H1 (cell line): ENCODE data around the gene ASAP2. TPM values are rescaled to one million over a fixed set of nuclear protein-coding genes. Genes with fewer than 3 reads are reported as not detected.

Experiments used
- CTCF ChIA-PET: fragments of 300-600 bp; sonication (Branson Sonifier 250); formaldehyde crosslinking; loops from one replicate; lab custom pipeline; 2021; ENCODE audit not compliant: partially characterized antibody; lab: Charles Lee
- POLR2A ChIA-PET: fragments of 300-600 bp; sonication (Branson Sonifier 250); formaldehyde crosslinking; loops from one replicate; lab custom pipeline; 2021; ENCODE audit warnings: inconsistent platforms; ENCODE audit not compliant: partially characterized antibody; lab: Charles Lee
- DNase-seq, 2 experiments: peaks; one replicate each; pipeline versions ENCODE4 v3.0.0 to v3.0.0-alpha.2; 2010 to 2022; ENCODE audit warnings: low spot score in 2 of 2, low read depth in 1 of 2, mixed read lengths in 1 of 2
- FAIRE-seq: peaks from 2 replicates; lab custom pipeline; 2011; peaks lifted over from hg19 to GRCh38; lab: Jason Lieb, UNC
- H2AFZ ChIP-seq: 2 replicates; pipeline ENCODE4 v1.8.1; 2012; ENCODE audit warnings: low read length, inconsistent platforms
- H2AK5ac ChIP-seq: 2 replicates; pipeline ENCODE4 v1.6.1; 2013; ENCODE audit warnings: low read depth, low read length
- H2BK120ac ChIP-seq: replicated peaks from 2 replicates; pipeline ENCODE3; 2013; ENCODE audit warnings: low read depth, low read length, inconsistent platforms
- H2BK12ac ChIP-seq: 2 replicates; pipeline ENCODE4 v1.6.1; 2013; ENCODE audit warnings: low read depth, low read length
- H2BK15ac ChIP-seq: 2 replicates; pipeline ENCODE4 v1.6.1; 2013; ENCODE audit warnings: low read length
- H2BK20ac ChIP-seq: 2 replicates; pipeline ENCODE4 v1.6.1; 2013; ENCODE audit warnings: low read length
- H2BK5ac ChIP-seq: 2 replicates; pipeline ENCODE4 v1.6.1; 2013; ENCODE audit warnings: low read depth, low read length
- H3K14ac ChIP-seq: 2 replicates; pipeline ENCODE4 v1.6.1; 2013; ENCODE audit warnings: inconsistent platforms; ENCODE audit not compliant: insufficient read length
- H3K18ac ChIP-seq: 2 replicates; pipeline ENCODE4 v1.6.1; 2013; ENCODE audit warnings: low read length; ENCODE audit errors: extremely low read depth
- H3K23ac ChIP-seq: 2 replicates; pipeline ENCODE4 v1.6.1; 2013; ENCODE audit warnings: inconsistent platforms; ENCODE audit not compliant: insufficient read length
- H3K23me2 ChIP-seq: 2 replicates; pipeline ENCODE4 v1.6.1; 2013; ENCODE audit warnings: low read depth, low read length
- H3K27ac ChIP-seq: 2 replicates; pipeline ENCODE4 v1.6.1; 2011; ENCODE audit warnings: low read depth, low read length, inconsistent platforms
- H3K27me3 ChIP-seq, 4 experiments: replicated peaks in 1 of 4; 1 replicate in 1 of 4; 2 replicates in 3 of 4; pipeline versions ENCODE4 v1.6.1 to v1.8.1; 2011 to 2013; ENCODE audit warnings: low read length in 3 of 4, mild to moderate bottlenecking in 3 of 4, inconsistent platforms in 2 of 4, mixed read lengths in 2 of 4, moderate library complexity in 1 of 4; ENCODE audit not compliant: control insufficient read depth in 3 of 4, insufficient read depth in 3 of 4; ENCODE audit errors: extremely low read depth in 1 of 4
- H3K36me3 ChIP-seq, 4 experiments: 2 replicates each; pipeline versions ENCODE4 v1.6.1 to v1.8.1; 2011 to 2013; ENCODE audit warnings: mild to moderate bottlenecking in 4 of 4, low read length in 3 of 4, moderate library complexity in 2 of 4, control low read depth in 1 of 4, inconsistent platforms in 1 of 4; ENCODE audit not compliant: insufficient read depth in 4 of 4, control insufficient read depth in 2 of 4
- H3K4ac ChIP-seq: replicated peaks from 2 replicates; pipeline ENCODE3; 2013; ENCODE audit warnings: low read length, low read depth, mixed read lengths, inconsistent platforms; ENCODE audit not compliant: insufficient read length
- H3K4me1 ChIP-seq, 4 experiments: replicated peaks in 1 of 4; 1 replicate in 1 of 4; 2 replicates in 3 of 4; pipeline versions ENCODE4 v1.6.1 to v1.8.1; 2011 to 2013; ENCODE audit warnings: low read length in 3 of 4, inconsistent platforms in 2 of 4, mixed read lengths in 1 of 4; ENCODE audit not compliant: insufficient read depth in 4 of 4, control insufficient read depth in 3 of 4
- H3K4me2 ChIP-seq, 2 experiments: 2 replicates each; pipeline versions ENCODE4 v1.6.1 to v1.8.1; 2011 to 2013; ENCODE audit warnings: low read depth in 2 of 2, low read length in 2 of 2, control low read depth in 1 of 2, inconsistent platforms in 1 of 2, mild to moderate bottlenecking in 1 of 2; ENCODE audit not compliant: insufficient read depth in 1 of 2
- H3K4me3 ChIP-seq, 4 experiments: fragments of 200-600, 300-600 bp in 1 of 4; sonication (generic), shearing (Covaris generic), sonication (Bioruptor Twin) in 1 of 4; 2 replicates each; pipeline versions ENCODE4 v1.5.1 to v1.8.1; 2011 to 2016; ENCODE audit warnings: low read length in 4 of 4, low read depth in 3 of 4, control low read depth in 2 of 4, inconsistent platforms in 2 of 4, mild to moderate bottlenecking in 2 of 4, mixed read lengths in 1 of 4, moderate library complexity in 1 of 4; ENCODE audit not compliant: insufficient read depth in 2 of 4; ENCODE audit errors: extremely low read depth in 1 of 4
- H3K56ac ChIP-seq: replicated peaks from 2 replicates; pipeline ENCODE3; 2013; ENCODE audit warnings: low read depth, mild to moderate bottlenecking, mixed read lengths, low read length, inconsistent platforms; ENCODE audit not compliant: insufficient read length
- H3K79me1 ChIP-seq: 2 replicates; pipeline ENCODE4 v1.6.1; 2013; ENCODE audit warnings: low read depth, low read length, control low read depth
- H3K79me2 ChIP-seq, 2 experiments: 2 replicates each; pipeline versions ENCODE4 v1.6.1 to v1.8.1; 2012 to 2013; ENCODE audit warnings: low read length in 2 of 2, mild to moderate bottlenecking in 2 of 2, inconsistent platforms in 1 of 2; ENCODE audit not compliant: insufficient read depth in 2 of 2, control insufficient read depth in 1 of 2
- H3K9ac ChIP-seq, 4 experiments: replicated peaks in 1 of 4; 1 replicate in 1 of 4; 2 replicates in 3 of 4; pipeline versions ENCODE4 v1.6.1 to v1.8.1; 2011 to 2013; ENCODE audit warnings: low read depth in 3 of 4, low read length in 3 of 4, control low read depth in 2 of 4, mild to moderate bottlenecking in 2 of 4, moderate library complexity in 2 of 4, inconsistent platforms in 1 of 4; ENCODE audit errors: extremely low read depth in 1 of 4
- H3K9me3 ChIP-seq, 2 experiments: 2 replicates each; pipeline versions ENCODE4 v1.6.1 to v1.8.1; 2012 to 2013; ENCODE audit warnings: mild to moderate bottlenecking in 2 of 2, moderate library complexity in 2 of 2, control low read depth in 1 of 2, inconsistent platforms in 1 of 2, low read depth in 1 of 2, low read length in 1 of 2, mixed read lengths in 1 of 2; ENCODE audit not compliant: insufficient read depth in 2 of 2
- H4K20me1 ChIP-seq, 2 experiments: replicated peaks in 1 of 2; 2 replicates each; pipeline versions ENCODE3 to v1.8.1; 2011 to 2013; ENCODE audit warnings: inconsistent platforms in 2 of 2, low read length in 2 of 2, mild to moderate bottlenecking in 1 of 2; ENCODE audit not compliant: insufficient read depth in 2 of 2, control insufficient read depth in 1 of 2
- H4K5ac ChIP-seq: 2 replicates; pipeline ENCODE4 v1.6.1; 2013; ENCODE audit warnings: low read length, low read depth, mixed read lengths, inconsistent platforms; ENCODE audit not compliant: insufficient read length
- H4K8ac ChIP-seq: 2 replicates; pipeline ENCODE4 v1.8.0; 2013; ENCODE audit warnings: mild to moderate bottlenecking, moderate library complexity, low read length, inconsistent platforms; ENCODE audit not compliant: insufficient read depth; ENCODE audit errors: extremely low read depth
- H4K91ac ChIP-seq: replicated peaks from 2 replicates; pipeline ENCODE3; 2013; ENCODE audit warnings: low read length, mixed read lengths, inconsistent platforms; ENCODE audit not compliant: insufficient read length
- BACH1 ChIP-seq: IDR thresholded peaks from 2 replicates; pipeline ENCODE4 v1.6.1; 2012; ENCODE audit warnings: low read length, improper control_type of control experiment
- NANOG ChIP-seq: IDR thresholded peaks from 2 replicates; pipeline ENCODE4 v1.6.1; 2011; ENCODE audit warnings: low read length, low read depth, mild to moderate bottlenecking, inconsistent platforms; ENCODE audit not compliant: insufficient read depth, poor library complexity, severe bottlenecking
- PHF8 ChIP-seq: fragments of 200-600 bp; sonication (generic); conservative IDR thresholded peaks from 2 replicates; pipeline ENCODE4 v1.7.1; 2012; ENCODE audit warnings: low read depth, mild to moderate bottlenecking, inconsistent platforms, low read length, moderate library complexity
- POLR2AphosphoS5 ChIP-seq: IDR thresholded peaks from 2 replicates; pipeline ENCODE4 v1.6.1; 2011; ENCODE audit warnings: low read depth, low read length
- WGBS, 2 experiments: shearing (Covaris generic) in 1 of 2; methylation state at CpG; one replicate each; pipeline versions ENCODE4 v1.1.6 to v1.1.7; 2013 to 2015; ENCODE audit warnings: low lambda C conversion rate in 2 of 2, mixed read lengths in 2 of 2, inconsistent platforms in 1 of 2, low coverage in 1 of 2, missing lambda C conversion rate in 1 of 2; ENCODE audit not compliant: insufficient replicate concordance in 2 of 2, insufficient coverage in 1 of 2, insufficient read length in 1 of 2; ENCODE audit errors: extremely low coverage in 1 of 2, missing lambda C conversion rate in 1 of 2; 5-methylcytosine and 5-hydroxymethylcytosine counted together
- polyA plus RNA-seq, 7 experiments: library from polyadenylated mRNA; depleted of rRNA in 3 of 7; stranded (reverse) in 5 of 7; unstranded in 2 of 7; fragments of >200 nt in 5 of 7; fragments of 200-250 nt in 2 of 7; gene quantifications; 1 replicate in 5 of 7; 2 replicates in 1 of 7; 4 replicates in 1 of 7; pipeline versions ENCODE4 v1.2.1 to v1.2.3, GENCODE V29; 2011 to 2013; ENCODE audit warnings: missing spikeins in 2 of 7, mixed read lengths in 2 of 7
- total RNA-seq: library from RNA; stranded (reverse); fragmentation: NEBNext Ultra II Directional; extraction: Animal tissue kit (Norgen Biotek cat#: 25700); gene quantifications from 2 replicates; pipeline ENCODE4 v1.2.1, GENCODE V29; 2021

ASAP2 gene
- total and polyA plus RNA-seq, 2 of the 8 experiments (the other 6 are each of a cell fraction or from before 2014, with no cell fraction given) = 10.2 to 18.7 TPM

- H3K79me1 ChIP-seq = peaks cover 11% of the 10 kb centered on the region
- POLR2A ChIA-PET = interaction anchor here (1.6 kb wide), 1 partner anchor 8 kb away, joined by 4 read pairs; no protein-coding TSS in a partner anchor
- peaks cover 0 to 52% of the 10 kb centered on the region in 2 experiments; a peak in 3 of 4 replicates for H3K79me2 ChIP-seq
- CTCF ChIA-PET = interaction anchor here (1.3 to 1.5 kb wide), 4 partner anchors 10 to 82 kb away, joined by 3 to 4 read pairs (median 3); no protein-coding TSS in a partner anchor
- no peak overlapping the region for H3K18ac ChIP-seq
- H4K91ac ChIP-seq = no peak overlapping the region
- H3K36me3 ChIP-seq = no peaks in the 10 kb centered on the region
- no peak overlapping the region for H3K9ac ChIP-seq
- H3K9me3 ChIP-seq = no peaks in the 10 kb centered on the region
- peak overlapping the region; percentile 68; the same call in 1 of the 2 replicates for H4K8ac ChIP-seq
- no peak overlapping the region for H3K4me3 ChIP-seq
- H2AK5ac ChIP-seq = peak overlapping the region; percentile 71; the same call in 1 of the 2 replicates
- H3K4me2 ChIP-seq = no peak overlapping the region
- DNase-seq (peak in 1 of 2 experiments; percentile 50), FAIRE-seq (no peak)
- no peak overlapping the region for H4K5ac ChIP-seq
- H3K27ac ChIP-seq = no peak overlapping the region
- peaks cover 0 to 11% (median 7%) of the 10 kb centered on the region in 4 experiments; a peak in 5 of 7 replicates for H3K4me1 ChIP-seq
- H3K23me2 ChIP-seq = no peaks in the 10 kb centered on the region
- no peak overlapping the region for H3K56ac ChIP-seq
- H2BK20ac ChIP-seq = no peak overlapping the region
- no peak overlapping the region for H2BK12ac ChIP-seq
- no peak overlapping the region for H2BK5ac ChIP-seq
- H3K4ac ChIP-seq = no peak overlapping the region
- no peaks in the 10 kb centered on the region for H3K27me3 ChIP-seq
- no peak overlapping the region for H3K14ac ChIP-seq
- H2BK120ac ChIP-seq = no peak overlapping the region
- H2BK15ac ChIP-seq = no peak overlapping the region
- WGBS, 2 experiments = 84% methylated on average over 15 of the region's 15 CpGs; no CpG with 5 or more reads in 1 of the 2 experiments
- no peak overlapping the region for H2AFZ ChIP-seq
- H4K20me1 ChIP-seq = peaks cover 15 to 23% of the 10 kb centered on the region in 2 experiments
- H3K23ac ChIP-seq = no peak overlapping the region
- TF ChIP-seq NANOG = no peak
- TF ChIP-seq POLR2AphosphoS5 = no peak
- TF ChIP-seq PHF8 = no peak
- no peak for TF ChIP-seq BACH1
Measured at GRCh38 chr2:9226458-9227380, 20.1 kb downstream of the ASAP2 start.
